Left forelimb (tissue), 1 donor: ENCODE measurements around the gene NUP210.
"Not testable (repeated sequence)": the region's sequence is repeated elsewhere in the genome, so short reads cannot be mapped to it uniquely, and the experiment has no call there.

Experiments used
- DNase-seq: peaks from one replicate; pipeline ENCODE4 v3.0.0-alpha.2; 2018; ENCODE audit warnings: low spot score

Gene NUP210

DNA sequence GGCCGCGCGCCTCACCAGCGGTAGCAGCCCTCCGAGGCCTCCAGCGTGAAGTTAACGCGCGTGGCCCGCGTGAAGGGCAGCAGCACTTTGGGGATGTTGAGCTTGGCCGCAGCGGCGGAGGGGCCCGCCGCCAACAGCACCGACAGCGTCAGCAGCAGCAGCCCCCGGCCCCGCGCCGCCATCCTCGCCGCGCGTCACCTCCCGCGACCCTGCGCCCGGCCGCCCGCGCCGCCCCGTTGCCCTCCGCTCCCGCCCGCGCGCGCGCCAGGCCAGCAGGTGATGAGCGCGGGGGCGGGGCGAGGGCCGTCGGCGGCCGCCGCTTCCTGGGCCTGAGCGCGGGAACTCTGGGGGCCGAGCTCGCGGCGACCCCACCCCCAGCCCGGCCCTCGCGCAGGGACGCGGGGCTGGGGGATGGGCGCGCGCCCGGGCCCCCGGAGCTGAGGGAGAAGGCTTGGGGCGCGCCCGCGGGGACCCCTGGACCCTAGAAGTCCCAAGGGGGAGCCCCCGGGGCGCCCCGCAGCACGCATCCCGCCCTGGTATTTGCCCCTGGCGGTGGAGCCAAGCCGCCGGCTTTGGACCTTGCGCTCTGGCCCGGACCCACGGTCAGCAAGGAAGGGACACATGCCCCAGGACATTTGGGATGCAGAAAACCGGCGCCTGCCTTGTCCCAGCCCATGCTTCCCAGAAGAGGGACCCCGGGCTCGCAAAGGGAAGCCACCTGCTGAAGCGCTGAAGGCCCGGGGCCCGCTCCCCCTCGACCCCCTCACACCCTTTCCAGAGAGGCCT is at the start of gene NUP210:
TSS of gene NUP210 (minus strand) at position 278 of the 786 bp plus-strand sequence. CDS start at position 182, 96 bp downstream.
- no peak for DNase-seq

DNA sequence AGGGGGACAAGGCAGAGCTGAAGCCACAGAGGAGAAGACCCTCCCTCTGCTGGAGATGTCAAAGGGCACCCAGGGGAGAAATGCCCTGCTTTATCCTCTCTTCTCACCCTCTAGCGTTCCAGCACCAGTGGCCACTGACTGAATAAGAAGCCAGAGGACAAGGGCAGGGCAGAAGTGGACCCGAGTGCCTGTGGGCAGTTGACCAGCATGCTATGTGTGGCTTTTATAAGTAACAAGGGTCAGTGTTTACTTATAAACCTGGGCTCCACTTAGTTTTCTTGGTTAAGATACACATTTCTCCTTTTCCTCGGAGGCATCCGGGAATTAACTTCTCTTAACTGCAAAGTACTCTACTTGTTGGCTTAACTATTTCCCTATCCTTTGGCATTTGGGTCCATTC is 46.7 kb upstream of the NUP210 start:
- DNase-seq = no peak

DNA sequence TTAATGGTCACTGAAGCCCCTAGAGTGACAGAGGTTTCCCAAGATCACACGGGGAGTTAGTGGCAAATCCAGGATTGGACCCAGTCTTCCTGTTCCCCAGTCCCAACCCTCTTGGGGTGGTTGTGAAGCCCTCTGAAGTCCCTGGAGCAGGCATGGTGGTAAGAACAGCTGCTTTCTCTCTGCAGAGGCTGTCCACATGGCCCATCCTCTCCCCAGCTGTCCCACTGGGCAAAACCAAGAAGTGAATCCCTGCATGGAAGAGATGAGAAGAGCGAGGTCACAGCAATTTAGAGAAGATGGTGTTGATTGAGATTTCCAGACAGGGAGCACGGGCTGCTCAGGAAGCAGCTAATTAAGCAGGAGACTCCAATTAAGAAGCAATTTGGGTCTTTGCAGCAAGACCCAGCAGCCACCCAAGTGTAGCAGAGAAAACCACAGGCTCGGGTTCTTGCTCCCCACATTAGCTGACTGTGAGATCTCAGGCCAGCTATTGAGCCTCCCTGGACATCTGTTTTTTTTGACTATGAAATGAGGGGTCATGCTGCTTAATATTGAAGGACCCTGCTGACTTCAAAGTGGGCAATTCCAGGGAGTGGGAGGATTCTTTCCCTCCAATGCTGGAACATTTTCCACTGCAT is 45.2 kb upstream of the NUP210 start:
- DNase-seq = no peak

DNA sequence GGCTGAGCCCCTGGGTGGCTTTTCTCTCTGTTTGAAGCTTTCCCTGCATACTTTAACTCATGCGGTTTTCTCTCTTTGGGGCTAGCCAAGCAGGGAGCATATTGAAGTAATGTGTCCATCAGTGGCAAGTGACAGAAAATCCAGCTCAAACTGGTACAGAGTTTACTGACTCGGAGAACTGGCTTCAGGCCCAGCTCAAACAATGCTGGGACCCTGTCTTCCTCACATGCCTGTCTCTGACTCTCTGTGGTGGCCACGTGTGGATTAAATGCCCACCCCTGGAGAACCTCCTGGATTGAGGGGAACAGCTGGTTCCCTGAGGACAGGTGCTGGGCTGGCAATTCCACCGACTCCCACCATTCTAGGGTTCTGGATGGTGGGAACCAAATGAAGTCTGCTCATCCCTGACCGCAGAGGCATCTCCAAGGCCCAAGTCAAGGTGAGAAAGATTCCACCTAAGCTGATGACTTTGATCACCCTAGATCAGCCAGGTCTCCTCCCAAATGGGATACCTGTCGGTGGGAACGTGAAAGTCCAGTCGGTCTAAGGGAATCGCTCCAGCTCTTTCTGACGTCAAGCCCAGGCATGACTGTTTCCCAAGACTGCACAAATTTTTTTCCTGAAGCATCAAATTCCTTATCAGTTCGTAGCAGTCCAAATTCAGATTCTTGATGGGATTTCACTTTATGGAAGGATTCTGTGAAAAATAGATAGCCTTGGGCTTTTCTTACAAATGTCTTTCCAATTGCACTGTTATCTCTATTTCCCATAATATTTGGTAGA is 43.7 kb upstream of the NUP210 start:
- DNase-seq = no peak

DNA sequence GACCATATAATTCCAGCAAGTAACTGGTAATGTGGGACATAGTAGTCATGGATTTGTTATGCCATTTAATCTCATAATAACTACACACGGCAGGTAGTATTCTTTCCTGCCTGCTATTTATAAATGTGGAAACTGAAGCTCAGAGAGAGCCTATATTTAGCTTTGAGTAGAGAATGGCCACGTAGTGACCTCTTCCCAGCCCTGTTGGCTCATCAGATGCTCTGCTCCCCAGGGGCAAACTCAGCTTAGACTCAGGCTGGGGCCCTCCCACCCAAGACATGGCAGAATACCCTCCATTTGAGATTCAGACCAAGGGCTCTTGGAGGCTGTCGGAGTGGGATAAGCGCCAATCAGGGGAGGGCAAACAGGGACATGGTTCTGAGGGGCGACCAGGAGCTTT is 42.7 kb upstream of the NUP210 start:
- DNase-seq = no peak

DNA sequence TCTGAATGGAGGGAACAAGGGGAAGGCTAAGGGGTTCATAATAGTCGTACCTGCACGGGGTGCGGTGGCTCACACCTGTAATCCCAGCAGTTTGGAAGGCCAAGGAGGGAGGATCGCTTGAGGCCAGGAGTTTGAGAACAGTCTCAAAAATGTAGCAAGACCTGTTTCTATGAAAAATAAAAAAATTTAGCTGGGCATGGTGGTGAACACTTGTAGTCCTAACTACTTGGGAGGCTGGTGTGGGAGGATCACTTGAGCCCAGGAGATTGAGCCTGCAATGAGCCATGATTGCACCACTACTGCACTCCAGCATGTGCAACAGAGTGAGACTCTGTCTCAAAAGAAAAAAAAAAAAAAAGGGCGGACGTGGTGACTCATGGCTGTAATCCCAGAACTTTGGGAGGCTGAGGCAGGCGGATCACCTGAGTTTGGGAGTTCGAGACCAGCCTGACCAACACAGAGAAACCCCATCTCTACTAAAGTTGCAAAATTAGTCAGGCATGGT is 42.1 kb upstream of the NUP210 start:
- DNase-seq = no peak

DNA sequence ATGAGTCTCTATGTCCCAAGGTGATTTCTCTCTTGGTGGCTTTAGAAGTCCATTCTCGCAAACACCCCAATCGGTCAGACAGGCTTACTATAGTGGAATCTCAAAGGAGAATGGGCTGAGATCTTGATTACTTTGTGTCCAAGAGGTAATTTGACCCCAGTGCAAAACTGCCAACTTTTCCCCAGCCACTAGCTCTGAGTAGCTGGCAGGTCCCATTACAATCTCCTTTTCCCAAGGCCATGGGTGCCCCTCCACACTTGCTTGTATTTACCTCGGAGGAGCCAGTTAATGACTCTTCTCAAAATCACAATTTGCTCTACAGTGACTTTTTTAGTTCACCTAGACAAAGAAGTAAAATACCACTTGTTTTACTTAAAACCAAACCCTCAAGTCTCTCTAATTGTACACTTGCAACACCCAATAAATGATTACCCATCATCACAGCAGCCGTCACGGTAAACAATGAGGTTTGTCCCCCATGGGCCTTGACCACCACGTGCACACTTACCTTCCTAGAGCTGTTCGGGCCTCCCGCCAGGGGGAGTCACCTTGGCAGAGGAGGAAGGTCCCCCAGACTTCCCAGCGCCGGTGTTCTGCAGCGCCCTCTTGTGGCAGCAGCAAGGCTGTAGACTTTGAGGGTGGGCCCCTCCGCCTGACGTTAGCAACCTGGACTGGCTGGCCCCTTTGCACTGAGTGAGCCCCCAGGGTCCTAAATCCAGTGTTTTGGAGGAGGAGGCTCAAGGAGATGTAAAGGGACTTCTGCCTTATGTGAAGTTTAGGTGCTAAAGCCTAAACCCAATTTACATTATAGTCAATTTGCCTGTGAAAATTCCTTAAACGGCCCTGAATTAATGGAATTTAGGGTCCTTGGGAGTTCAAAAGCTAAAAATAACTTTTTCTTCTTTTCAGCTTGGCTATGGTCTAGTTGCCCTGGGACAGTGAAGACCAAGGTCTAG is 41.3 kb upstream of the NUP210 start:
- no peak for DNase-seq

DNA sequence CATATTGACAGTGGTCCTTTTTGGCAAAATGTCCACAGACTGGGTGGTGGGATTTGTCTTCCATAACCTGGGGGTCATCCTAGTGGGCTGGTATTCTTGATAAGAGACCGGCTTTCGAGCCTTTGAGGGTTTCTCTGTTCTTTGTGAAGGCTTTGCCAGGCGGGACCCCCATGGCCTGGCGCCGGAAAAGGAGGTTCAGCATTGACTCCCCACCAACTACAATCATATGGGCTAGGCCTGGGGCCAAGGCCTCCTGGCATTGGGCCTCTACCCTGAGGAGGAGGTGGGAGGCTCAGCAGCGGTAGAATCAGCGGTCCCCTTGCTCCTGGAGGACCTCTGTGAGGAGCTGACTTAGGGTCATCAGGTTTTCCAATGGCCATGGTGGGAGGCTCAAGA is 40.2 kb upstream of the NUP210 start:
- DNase-seq = no peak

DNA sequence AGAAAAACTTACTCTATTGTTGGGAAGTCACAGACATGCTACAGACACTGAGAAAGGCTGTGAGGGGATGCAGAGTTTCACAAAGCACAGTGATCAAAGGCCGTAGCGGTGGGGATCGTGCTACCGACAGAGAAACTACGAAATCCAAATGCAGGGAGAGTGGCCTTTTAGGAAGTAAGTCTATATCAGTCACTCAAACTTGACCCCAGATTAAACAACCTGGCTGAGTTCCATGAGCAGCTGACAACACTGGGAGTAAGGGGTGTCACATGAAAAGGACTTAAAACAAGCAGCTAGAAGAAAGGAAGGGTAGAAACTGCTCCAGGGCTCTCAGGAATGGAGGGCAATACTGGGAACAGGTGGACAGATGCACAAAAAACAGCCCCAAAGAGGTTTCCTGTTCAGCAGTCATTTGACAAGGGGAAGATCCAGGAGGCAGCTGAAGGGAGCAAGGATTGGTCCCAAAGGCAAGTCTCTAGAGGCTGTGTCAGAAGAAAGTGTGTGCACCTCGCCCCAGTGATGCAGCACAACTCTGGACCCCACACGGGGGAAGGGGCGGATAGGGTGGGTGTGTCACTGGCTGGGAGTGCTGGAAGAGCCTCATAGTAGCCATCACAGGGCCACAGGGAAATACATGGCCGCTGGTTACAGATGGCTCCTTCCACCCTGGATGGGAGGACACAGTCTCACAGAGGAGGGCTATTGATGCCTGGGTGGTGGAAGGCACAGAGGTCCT is 39.7 kb upstream of the NUP210 start:
- no peak for DNase-seq

DNA sequence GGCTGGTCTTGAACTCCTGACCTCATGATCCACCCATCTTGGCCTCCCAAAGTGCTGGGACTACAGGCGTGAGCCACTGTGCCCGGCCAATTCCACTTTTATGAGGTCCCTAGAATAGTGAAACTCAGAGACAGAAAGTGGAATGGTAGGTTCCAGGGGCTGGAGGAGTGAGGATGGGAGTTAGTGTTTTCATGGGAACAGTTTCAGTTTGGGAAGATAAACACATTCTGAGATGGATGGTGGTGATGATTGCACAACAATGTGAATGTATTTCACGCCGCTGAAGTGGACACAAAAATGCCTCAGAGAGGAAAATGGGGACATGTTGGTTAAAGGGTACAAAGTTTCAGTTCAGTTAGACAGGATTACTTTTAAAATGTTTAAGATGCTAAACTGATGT is 37.5 kb upstream of the NUP210 start:
- no peak for DNase-seq

DNA sequence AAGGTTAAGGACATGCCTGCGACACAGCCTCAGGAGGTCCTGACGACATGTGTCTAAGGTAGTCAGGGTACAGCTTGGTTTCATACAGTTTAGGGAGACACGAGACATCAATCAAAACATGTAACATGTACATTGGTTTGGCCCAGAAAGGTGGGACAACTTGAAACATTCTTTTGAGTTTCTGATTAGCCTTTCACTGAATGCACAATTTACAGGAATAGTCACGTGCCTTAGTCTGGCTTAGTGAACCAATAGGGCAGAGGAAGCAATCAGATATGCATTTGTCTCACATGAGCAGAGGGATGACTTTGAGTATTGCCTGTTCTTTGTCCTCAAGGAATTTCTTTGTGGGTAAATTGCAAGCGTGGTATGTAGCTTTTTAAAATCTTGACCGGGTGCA is 35.5 kb upstream of the NUP210 start:
- no peak for DNase-seq

DNA sequence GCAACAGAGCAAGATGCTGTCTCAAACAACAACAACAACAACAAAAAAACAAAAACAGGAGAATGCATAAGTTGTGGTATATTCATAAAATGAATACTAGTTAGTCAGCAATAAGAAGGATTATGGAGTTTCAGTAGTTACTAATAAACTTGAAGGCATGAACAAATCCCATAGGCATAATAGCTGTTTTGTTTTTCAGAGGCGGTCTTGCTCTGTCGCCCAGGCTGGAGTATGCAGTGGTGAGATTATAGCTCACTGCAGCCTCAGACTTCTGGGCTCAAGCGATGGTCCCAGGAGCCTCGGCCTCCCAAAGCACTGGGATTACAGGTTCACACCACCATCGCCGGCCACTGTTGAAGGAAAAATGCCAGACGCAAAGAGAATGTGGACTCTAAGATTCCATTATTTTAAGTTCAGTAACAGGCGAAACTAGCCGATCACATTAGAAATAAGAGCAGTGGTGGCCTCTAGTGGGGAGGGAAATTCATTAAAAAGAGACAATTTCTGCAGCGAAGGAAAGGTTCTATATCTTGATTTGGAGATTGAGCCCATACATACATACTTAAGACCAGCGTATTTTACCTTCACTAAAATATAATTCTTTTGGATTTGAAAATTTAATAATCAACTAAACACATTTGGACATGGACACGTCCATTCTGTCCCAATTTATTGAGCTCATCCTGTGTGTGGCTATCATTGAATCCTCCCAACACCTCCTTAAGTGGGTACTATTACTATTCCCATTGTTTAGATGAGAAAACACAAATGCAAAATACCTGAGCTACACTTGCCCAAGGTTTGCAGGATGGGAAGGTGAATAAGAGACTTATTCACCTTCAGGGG is 32.6 kb upstream of the NUP210 start:
- no peak for DNase-seq

DNA sequence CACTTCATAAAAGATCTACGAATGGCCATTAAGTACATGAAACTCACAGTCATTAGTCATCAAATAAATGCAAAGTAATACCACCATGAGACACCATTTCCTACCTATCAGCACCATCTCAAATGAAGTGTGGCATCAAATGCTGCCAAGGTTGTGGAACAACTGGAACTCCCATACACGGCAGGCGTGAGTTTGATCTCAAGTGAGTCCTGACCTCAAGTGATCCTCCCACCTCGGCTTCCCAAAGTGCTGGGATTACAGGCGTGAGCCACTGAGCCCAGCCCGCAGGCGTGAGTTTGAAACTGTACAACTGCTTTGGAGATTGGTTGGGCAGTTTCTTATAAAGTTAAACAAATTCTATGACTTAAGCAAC is 31.2 kb upstream of the NUP210 start:
- no peak for DNase-seq

DNA sequence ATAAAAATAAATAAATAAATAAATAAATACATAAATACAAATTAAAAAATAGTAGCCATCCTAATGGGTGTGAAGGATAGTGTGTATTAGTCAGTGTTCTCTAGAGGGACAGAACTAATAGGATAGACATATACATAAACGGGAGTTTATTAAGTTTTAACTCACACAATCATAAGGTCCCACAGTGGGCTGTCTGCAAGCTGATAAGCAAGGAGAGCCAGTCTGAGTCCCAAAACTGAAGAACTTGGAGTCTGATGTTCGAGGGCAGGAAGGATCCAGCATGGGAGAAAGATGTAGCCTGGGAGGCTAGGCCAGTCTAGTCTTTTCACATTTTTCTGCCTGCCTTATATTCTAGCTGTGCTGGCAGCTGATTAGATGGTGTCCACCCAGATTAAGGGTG is 22.8 kb upstream of the NUP210 start:
- DNase-seq = not testable (repeated sequence)

DNA sequence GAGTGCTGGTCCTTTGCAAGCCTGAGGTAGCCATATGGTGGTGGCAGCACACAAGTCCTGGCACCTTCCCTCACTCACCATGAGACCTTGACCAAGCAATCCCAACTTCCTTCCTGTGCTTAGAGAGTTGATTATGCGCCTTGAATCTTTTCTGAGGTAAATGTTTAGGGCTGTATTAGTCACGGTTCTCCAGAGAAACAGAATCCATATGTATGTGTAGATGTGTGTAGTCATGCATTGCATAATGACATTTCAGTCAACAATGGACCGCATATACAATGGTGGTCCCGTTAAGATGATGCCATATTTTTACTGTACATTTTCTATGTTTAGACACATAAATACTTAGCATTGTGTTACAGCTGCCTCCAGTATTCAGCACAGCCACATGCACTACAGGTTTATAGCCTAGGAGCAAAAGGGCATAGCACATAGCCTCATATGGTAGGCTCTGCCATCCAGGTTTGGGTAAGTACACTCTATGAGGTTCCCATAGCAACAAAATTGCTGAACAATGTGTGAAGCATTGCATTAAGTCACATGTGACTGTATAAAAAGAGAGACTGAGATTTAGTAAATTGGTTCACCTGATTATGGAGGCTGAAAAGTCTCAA is 20.2 kb upstream of the NUP210 start:
- no peak for DNase-seq

DNA sequence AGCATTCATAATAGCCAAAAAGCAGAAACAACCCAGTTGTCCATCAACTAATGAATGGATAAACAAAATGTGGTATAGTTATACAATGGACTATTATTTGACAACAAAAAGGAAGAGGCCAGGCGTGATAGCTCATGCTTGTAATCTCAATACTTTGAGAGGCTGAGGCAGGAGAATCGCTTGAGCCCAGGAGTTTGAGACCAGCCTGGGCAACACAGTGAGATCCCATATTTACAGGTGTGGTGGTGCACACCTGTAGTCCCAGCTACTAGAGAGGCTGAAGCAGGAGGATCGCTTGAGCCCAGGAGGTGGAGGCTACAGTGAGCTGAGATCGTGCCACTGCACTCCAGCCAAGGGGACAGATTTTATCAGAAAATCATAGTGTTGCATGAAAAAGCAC is 16.1 kb upstream of the NUP210 start:
- not testable (repeated sequence) for DNase-seq

DNA sequence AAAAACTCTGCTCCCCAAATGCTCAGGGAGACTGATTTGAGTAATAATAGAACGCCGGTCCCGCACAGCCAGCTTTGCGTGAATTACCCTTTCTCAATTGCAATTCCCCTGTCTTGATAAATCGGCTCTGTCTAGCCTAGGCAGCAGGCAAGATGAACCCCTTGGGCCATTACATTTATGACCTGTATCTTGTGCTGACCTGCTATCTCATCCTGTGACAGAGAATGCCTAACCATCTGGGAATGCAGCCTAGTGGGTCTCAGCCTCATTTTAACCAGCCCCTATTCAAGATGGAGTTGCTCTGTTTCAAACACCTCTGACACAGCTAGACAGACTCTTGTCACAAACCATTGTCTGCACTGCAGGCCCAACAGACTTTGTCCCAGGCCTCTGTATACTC is 13.8 kb upstream of the NUP210 start:
- DNase-seq = no peak

DNA sequence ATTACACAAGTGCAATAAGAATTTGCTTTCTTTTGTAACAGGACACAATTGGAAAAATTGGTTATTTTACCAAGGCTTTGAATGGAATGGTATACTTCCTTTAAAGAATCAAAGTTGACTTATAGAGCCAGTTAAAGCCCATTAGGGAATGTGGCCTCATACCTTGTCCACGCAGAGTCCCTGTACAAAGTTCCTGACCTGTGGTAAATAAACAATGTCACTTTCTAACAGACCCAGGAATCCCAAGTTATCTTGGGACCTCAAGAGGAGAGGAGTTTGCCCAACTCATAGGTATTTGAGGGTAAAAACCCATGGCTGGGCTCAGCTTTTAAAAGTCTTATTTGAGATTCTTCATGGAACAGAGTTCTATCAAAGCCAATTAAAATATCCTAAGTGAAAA is 12.0 kb upstream of the NUP210 start:
- DNase-seq = no peak

DNA sequence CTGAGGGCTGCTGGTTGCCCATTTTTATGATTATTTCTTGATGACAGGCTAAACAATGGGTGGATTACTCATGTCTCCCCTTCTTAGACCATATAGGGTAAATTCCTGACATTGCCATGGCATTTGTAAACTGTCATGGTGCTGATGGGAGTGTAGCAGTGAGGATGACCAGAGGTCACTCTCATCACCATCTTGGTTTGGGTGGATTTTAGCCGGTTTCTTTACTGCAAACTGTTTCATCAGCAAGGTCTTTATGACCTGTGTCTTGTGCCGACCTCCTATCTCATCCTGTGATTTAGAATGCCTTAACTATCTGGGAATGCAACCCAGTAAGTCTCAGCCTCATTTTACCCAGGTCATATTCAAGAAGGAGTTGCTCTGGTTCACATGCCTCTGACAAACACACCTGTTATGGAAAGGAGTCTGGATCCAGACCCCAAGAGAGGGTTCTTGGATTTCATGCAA is 10.3 kb upstream of the NUP210 start:
- DNase-seq = not testable (repeated sequence)
